Fibroblast of skin of right quadriceps (primary cell): ENCODE measurements around the gene PLA2G2A.
"Not testable (repeated sequence)": the region's sequence is repeated elsewhere in the genome, so short reads cannot be mapped to it uniquely, and the experiment has no call there.

ENCODE experiments used
- DNase-seq: peaks from one replicate; pipeline ENCODE4 v3.0.0-alpha.2; 2013

PLA2G2A gene

GRCh38 chr1:19971664-19972063 lies 7.8 kb downstream of the PLA2G2A start:
- no peak for DNase-seq

DNA sequence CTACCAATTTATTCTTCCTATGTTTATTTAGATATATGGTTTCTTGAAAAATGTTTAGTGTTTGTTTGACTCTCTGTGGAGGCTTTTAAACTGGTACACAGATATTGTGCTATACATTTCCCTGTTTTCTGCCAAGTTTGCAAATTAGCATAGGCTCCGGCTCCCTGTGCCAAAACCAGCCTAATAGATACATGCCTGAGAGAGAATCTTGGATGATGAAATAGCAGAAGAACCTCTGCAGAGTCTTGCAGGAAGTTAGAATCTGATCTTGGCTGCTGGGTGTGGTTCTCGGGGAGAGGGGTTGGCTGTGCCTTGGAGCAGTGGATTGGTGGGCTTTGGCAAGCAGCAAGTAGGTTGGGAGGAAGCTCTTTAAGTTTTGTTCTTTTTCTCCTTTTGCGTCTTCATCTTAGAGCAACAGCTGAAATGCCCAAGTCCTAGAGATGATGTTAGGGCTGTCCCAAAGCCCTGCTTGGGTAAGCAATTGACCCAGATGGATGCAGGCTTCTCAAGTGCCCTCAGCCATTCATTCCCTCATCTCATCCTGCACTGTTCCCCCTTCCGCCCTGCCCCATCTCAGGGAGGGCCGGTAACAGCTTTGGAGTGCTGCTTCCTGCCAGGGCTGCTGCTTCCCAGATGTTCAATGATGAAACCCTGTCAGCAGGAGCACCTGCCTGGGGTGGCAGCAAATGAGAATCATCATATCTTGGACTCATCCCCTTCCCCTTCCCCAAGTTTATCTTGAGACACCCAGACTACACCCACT lies 9.3 kb downstream of the PLA2G2A start:
- DNase-seq, result no peak

GRCh38 chr1:19967808-19968207 lies 11.6 kb downstream of the PLA2G2A start:
- no peak for DNase-seq

DNA sequence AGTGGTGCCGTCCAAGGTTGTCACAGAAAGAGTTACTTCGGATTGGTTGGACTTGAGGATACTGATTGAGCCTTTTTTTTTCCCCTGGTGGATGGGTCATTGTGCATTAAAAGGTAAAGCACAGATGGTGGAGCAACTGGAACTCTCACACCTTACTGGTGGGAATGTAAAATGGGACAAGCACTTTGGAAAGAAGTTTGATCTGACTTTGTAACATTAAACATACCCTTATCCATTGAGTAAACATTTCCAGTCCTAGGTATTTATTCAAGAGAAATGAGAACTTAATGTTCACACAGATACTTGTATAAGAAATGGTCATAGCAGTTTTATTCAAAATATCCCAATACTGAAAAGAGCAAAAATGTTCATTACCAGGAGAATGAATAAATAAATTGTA lies 14.9 kb downstream of the PLA2G2A start:
- DNase-seq, result no peak

GRCh38 chr1:19963636-19964035 lies 15.8 kb downstream of the PLA2G2A start:
- no peak for DNase-seq

DNA sequence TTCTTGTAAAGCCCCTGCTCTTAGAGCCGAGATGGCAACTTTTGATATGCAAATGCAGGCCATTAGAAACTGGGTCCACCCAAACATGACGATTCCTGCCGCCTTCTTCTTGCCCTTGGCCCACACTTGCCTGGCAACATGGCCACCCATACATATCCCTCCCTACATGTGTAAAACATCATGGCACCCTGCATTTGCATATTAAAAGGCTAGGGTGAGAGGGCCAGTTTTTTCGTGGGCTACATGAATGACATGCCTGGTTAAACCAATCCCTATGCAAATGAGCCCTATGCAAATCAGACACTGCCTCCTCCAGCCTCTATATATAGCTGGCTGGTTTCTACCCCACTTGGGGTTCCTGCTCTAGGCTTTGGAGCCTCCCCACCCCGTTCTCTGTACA lies 18.8 kb downstream of the PLA2G2A start:
- no peak for DNase-seq

GRCh38 chr1:19957779-19958178 lies 21.6 kb downstream of the PLA2G2A start:
- DNase-seq, result no peak

DNA sequence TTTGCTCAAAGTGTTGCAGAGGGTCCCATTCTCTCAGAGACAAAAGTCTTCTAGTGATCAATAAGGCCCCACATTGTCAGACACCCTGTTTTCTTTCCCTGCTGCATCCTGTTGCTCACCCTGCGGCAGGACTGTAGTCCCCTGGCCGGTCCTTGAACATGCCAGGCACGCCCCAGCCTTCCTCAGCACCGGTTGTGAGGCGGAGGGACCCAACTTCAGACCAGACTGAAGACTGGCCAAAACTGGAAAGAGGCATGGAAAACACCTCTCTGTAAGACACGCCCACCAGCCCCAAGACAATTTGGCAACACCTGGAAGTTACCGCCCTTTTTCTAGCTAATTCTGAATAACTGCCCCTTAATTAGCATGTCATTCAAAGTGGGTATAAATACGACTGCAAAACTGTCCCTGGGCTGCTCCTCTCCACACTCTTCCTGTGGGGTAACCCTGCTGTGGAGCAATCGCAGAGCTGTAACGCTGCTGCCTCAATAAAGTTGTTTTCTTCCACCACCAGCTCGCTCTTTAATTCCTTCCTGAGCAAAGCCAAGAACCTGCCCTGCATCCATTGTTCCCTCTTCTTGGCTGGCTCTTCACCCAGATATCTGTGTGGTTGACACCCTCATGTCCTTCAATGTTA lies 23.8 kb downstream of the PLA2G2A start:
- DNase-seq, result no peak

DNA sequence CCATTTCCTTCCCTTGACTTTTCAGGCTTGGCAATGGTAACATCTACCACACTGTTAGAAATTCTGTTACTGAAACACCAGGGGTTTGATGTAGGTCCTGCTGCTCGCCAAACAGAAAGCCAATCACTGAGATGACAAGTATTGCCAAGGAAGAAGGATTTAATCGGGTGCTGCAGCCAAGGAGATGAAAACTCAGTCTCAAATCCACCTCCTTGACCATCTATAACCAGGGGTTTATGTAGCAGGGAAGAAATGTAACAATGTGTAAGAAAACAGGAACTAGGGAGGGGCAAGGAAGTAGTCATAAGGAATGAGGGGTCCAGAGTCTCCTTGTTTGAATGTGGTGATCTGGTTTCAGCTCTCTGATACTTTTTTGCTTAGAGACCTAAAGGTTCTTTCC lies 25.4 kb downstream of the PLA2G2A start:
- DNase-seq, result no peak

DNA sequence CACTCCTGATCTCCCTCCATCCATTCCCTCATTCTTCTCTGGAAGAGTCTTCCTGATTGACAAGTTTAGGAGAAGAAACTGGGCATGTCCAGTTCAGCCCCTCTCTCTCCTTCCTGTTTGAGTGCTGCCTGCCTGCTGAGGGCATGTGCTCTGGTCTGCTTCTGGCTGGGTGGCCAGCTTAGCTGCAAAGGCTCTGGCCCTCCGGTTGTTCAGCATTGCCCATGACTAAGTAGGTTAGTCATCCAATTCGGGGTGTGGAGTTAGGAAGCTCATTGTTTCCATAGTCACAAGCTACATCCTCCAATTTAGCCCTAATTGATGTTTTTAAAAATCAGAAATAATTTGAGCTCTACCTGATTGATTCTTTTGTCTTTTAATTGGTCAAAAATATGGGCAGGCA lies 30.4 kb downstream of the PLA2G2A start:
- DNase-seq, result peak; percentile 59

DNA sequence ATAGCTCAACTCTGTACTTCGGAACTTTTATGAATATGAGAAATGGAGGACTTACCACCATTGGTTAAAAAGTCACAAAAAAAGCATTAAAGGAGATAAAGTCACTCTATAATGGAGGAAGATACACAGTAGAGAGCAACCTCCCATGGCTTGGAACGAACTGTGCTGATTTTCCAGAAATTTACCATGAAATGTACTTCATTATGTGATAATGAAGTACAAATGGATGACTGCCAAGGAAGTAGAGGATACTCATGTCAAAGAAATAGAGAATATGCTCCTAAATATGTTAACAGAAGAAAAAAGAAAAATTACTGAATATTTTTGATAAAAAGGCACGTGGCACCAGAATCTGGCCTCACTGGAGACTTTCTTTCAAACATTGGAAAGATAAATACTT lies 32.4 kb downstream of the PLA2G2A start:
- no peak for DNase-seq

DNA sequence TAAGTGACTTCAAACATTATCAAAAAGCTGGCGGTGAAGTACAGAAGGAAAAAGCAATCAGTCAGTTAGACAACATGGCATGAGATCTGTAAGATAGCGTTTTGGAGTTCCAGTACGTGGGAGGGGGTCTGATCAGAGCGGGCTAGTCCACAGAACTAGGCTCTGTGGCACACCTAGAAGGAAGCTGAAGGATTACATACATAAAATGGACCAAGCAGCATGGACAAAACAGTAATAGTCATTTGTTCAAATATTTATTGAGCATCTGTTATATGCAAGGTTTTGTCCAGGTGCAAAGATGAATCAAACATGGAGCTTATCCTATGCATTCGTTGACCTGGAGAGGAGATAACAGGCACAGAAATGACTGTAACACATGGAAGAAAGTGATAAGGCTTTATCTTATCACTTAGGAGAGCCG lies 33.1 kb downstream of the PLA2G2A start:
- no peak for DNase-seq

DNA sequence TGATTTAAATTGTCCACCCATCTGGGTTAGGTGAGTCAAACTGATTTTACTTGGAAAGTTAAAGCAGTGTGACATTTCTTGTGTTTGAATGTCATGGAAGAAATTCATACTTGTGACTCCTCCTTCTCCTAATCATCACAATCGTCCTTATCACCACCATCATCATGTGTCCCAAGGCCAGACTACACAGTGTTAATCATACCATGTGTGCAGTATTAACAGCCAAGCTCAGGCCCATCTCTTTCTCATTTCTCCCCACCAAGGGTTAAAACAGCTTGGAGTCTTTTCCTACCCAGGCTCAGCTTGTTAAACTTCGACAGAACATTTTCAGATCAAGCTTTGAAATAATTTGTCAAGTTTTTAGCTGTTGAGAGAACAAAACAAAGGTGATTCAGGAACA lies 33.5 kb downstream of the PLA2G2A start:
- DNase-seq, result no peak

DNA sequence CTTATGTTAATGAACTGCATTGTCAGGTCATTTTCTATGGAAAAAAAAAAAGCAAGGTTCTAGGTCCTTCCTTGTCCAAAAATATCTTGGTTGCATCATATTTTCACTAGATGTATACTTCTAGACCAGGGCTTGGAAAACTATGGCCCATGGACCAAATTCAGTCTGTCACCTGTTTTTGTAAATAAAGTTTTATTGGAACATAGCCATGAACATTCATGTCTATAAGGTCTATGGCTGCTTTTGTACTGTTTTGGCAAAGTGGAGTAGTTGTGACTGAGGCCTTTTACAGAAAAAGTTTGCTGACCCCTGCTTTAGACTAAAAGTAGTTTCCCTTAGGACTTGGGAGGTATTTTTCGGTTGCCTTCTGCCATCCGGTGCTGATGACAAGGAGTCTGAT lies 36.8 kb downstream of the PLA2G2A start:
- DNase-seq, result no peak

DNA sequence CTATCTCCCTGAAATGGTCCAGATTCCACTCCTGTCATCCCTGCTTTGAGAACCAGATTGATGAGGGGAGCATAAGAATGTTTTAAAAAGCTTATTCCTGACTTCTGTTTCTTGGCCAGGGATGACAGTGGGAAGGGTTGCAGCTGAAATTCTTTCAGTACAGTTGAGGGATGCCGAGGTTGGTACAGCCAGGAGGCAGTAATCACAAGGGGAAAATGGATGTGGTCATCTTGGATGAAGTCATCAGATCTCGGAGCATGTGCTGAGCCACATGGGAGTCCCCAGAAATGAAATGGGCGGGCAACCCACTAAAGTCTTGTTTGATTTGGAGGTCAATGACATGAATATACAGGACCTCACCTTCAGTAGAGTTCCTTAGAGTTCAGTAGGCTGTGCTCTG lies 37.3 kb downstream of the PLA2G2A start:
- DNase-seq, result no peak

DNA sequence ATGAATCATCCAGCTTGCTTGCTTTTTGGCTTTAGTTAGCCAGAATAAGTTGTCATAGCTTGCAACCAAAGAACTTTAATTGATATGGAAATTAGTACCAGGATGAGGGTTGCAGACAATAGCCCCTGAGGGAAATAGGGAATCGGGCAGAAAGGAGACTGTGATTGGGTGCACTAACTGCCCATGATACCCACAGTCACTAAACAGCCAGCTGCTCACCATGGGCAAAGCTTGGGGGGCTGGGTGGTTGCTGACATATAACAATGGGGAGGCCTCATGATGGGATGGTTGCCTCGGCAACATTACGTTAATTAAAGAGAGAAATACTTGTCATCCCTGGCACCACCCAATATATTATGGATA lies 38.2 kb downstream of the PLA2G2A start:
- DNase-seq, result no peak

- DNase-seq, result no peak
Observed at GRCh38 chr1:19940486-19941205, 38.8 kb downstream of the PLA2G2A start.

DNA sequence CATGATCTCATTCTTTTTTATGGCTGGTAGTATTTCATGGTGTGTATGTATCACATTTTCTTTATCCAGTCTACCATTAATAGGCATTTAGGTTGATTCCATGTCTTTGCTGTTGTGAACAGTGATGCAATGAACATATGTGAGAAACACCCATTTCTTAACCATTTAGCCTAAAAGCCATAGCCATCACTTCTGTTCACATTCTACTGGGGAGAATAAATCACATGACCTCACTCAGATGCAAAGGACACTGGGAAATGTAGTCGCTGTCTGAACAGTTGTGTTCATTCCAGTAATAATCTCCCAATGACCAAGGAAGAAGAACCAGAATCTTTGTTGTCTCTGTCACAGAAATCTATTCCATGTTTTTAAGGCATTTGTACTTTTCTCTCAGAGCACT lies 40.9 kb downstream of the PLA2G2A start:
- DNase-seq, result no peak

DNA sequence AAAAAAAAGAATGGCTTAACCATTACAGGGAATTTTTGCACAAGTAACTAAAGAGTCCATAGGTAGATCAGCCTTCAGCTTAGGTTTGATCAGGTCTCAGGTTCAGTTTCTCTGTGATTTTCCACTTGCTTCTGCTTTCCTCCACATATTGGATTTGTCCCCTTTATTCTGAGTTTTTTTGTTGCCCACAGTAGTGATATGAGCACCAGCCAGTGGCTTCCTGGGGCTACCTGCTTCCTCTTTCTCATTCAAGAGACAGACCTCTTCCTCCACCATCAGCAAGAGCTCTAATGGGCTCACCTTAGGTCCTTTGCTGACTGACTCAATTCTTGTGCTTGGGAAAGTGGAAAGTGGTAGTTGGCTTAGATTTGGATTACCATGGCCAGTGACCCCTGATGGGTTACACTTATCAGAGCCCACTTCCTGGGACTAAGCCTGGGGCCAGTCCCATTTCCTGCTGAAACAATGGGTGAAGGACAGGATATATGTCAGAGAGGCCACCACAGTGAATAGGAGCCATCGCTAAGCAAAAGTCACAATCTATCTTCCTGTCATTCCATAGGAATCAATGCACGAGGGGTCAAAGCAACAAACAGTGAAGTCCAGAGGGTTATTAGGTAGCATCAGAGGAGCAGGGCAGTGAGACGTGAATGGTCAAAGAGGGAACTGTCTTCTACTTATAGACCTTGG lies 43.2 kb downstream of the PLA2G2A start:
- no peak for DNase-seq

DNA sequence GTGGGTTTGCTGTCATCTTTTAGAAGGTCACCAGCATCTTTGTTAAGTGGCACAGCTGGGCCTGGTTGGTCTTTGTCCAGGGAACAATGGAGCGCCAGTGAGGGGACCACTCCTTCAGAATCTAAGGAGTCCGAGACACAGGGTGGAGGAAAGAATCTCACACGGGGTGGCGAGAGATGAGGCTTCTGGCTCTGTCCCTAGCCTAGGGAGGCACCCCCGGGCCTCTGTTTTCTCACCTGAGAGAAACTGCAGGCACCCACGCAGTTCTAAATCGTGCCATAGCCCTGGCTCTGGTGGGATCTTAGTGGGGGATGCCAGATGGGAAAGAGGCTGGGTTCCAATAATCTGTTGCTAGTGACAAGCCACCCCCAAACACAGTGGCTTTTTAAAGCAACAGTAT lies 45.1 kb downstream of the PLA2G2A start:
- no peak for DNase-seq

DNA sequence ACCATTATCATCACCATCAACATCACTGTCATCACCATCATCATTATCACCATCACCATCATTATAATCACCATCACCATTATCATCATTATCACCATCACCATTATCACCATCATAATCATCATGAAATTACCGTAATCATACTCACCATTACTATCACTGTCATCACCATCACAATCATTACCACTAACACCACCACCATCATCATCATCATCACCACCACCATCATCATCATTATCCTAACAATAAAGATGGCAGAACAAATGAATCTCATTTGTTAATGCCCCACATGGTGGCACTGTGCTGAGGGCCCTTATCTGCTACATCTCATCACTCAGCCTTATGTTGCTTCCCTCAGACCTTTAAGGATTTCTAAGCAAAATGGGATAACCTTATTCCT lies 46.6 kb downstream of the PLA2G2A start:
- DNase-seq, result no peak

GRCh38 chr1:19927130-19927421 lies 52.3 kb downstream of the PLA2G2A start:
- DNase-seq, result not testable (repeated sequence)

DNA sequence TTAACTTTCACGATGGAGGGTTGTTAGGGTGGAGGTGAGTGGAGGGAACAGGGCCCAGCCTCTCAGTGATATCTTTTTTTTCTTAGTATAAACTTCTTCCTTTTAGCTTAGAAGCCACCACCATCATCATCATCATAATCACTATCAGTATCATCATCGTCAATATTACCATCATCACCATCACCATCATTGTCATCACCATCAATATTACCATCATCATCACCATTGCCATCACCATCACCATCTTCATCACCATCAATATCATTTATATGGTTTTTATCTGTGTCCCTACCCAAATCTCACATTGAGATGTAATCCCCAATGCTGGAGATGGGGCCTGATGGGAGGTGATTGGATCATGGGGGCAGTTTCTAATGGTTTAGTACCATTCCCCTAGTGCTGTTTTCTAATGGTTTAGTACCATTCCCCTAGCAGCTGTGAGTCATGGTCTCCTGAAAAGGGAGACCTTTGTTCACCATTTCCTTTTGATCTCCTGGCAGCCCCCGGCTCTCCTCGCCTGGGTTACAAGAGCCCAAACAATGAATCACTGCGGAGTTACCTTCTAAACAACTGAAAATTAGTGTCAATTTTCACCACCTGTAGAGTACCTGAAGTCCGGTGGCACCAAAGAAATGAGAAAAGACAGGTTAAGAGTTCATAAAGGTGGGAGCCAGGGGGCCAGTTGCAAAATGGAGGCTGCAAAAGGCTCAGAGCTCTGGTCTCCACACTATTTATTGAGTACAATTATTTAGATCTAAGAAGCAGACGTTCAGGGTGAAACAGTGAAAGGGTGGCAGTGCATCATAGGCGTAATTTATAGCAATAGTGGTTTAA lies 52.9 kb downstream of the PLA2G2A start:
- DNase-seq, result no peak
